Ishikawa (cell line): Measurements from ENCODE around the gene FOXP1.

ENCODE experiments used
- CEBPB ChIP-seq: IDR thresholded peaks from 2 replicates; pipeline ENCODE4 v1.6.1; 2012
- CREB1 ChIP-seq: IDR thresholded peaks from 2 replicates; pipeline ENCODE4 v1.6.1; 2012; ENCODE audit warnings: low read depth
- EGR1 ChIP-seq: IDR thresholded peaks from 2 replicates; pipeline ENCODE4 v1.6.1; 2012
- EP300 ChIP-seq: IDR thresholded peaks from 2 replicates; pipeline ENCODE4 v1.6.1; 2012; ENCODE audit warnings: borderline replicate concordance
- FOXM1 ChIP-seq: IDR thresholded peaks from 2 replicates; pipeline ENCODE4 v1.6.1; 2012; ENCODE audit warnings: low read depth, borderline replicate concordance
- NFIC ChIP-seq: IDR thresholded peaks from 2 replicates; pipeline ENCODE4 v1.6.1; 2012
- RAD21 ChIP-seq: IDR thresholded peaks from 2 replicates; pipeline ENCODE4 v1.6.1; 2012; ENCODE audit warnings: low read depth
- REST ChIP-seq: IDR thresholded peaks from 2 replicates; pipeline ENCODE4 v1.6.1; 2012; ENCODE audit warnings: low read depth, mild to moderate bottlenecking
- TAF1 ChIP-seq: IDR thresholded peaks from 2 replicates; pipeline ENCODE4 v1.6.1; 2012; ENCODE audit warnings: low read depth, mild to moderate bottlenecking
- YY1 ChIP-seq: IDR thresholded peaks from 2 replicates; pipeline ENCODE4 v1.6.1; 2012; ENCODE audit warnings: low read depth
- ZBTB7A ChIP-seq: IDR thresholded peaks from 2 replicates; pipeline ENCODE4 v1.6.1; 2012; ENCODE audit warnings: low read depth
- TF ChIP-seq, protein P1 (sequence below): IDR thresholded peaks from 2 replicates; pipeline ENCODE4 v1.6.1; 2012
- TF ChIP-seq, protein P2 (sequence below): IDR thresholded peaks from 2 replicates; pipeline ENCODE4 v1.6.1; 2012

GRCh38 chr3:71214016-71214415 is 369.5 kb downstream of the FOXP1 start:
- TF ChIP-seq CREB1 = no peak
- no peak for TF ChIP-seq CEBPB
- no peak for TF ChIP-seq ZBTB7A
- no peak for TF ChIP-seq TAF1
- no peak for TF ChIP-seq REST
- no peak for TF ChIP-seq EP300
- no peak for TF ChIP-seq RAD21
- TF ChIP-seq FOXM1 = no peak
- TF ChIP-seq, protein P1, sequence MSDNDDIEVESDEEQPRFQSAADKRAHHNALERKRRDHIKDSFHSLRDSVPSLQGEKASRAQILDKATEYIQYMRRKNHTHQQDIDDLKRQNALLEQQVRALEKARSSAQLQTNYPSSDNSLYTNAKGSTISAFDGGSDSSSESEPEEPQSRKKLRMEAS = no peak
- TF ChIP-seq, protein P2, sequence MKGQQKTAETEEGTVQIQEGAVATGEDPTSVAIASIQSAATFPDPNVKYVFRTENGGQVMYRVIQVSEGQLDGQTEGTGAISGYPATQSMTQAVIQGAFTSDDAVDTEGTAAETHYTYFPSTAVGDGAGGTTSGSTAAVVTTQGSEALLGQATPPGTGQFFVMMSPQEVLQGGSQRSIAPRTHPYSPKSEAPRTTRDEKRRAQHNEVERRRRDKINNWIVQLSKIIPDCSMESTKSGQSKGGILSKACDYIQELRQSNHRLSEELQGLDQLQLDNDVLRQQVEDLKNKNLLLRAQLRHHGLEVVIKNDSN = no peak
- TF ChIP-seq EGR1 = no peak
- no peak for TF ChIP-seq YY1
- TF ChIP-seq NFIC = no peak
